Breast epithelium (tissue), 4 donors: ENCODE results near the gene MCM5. TPM values are rescaled to one million over a fixed set of nuclear protein-coding genes. Genes with fewer than 3 reads are reported as not detected.

Experiments
- DNase-seq, 2 donors: peaks; one replicate each; pipeline ENCODE4 v3.0.0-alpha.2; 2019; ENCODE audit warnings: low spot score in 2 of 2
- H3K27ac ChIP-seq, 2 donors: fragments of 200-600 bp; sonication (generic) in 1 of 2; one replicate each; pipeline ENCODE4 v1.5.1; 2016 to 2019; ENCODE audit warnings: mild to moderate bottlenecking in 1 of 2
- H3K27me3 ChIP-seq, 2 donors: fragments of 200-600 bp; sonication (generic) in 1 of 2; one replicate each; pipeline versions ENCODE4 v1.5.1 to v1.6.0; 2017 to 2019; ENCODE audit warnings: control low read depth in 1 of 2, mild to moderate bottlenecking in 1 of 2
- H3K36me3 ChIP-seq: fragments of 200-600 bp; one replicate; pipeline ENCODE4 v1.5.1; 2019
- H3K4me1 ChIP-seq, 2 donors: fragments of 200-600 bp; sonication (generic); one replicate each; pipeline ENCODE4 v1.5.1; 2016 to 2019; ENCODE audit warnings: control low read depth in 1 of 2
- H3K4me3 ChIP-seq, 3 donors: fragments of 200-600 bp; sonication (generic); 1 replicate in 2 of 3; 2 replicates in 1 of 3; pipeline ENCODE4 v1.5.1; 2016 to 2019; ENCODE audit warnings: mild to moderate bottlenecking in 3 of 3, moderate library complexity in 2 of 3
- H3K9me3 ChIP-seq, 2 donors: fragments of 200-600 bp; sonication (generic) in 1 of 2; one replicate each; pipeline ENCODE4 v1.5.1; 2016 to 2019; ENCODE audit warnings: control low read depth in 1 of 2
- CTCF ChIP-seq, 3 donors: fragments of 450-650 bp; IDR thresholded peaks; one replicate each; pipeline ENCODE4 v1.5.1; 2016 to 2017; ENCODE audit warnings: antibody characterized with exemption in 3 of 3, mild to moderate bottlenecking in 3 of 3, moderate library complexity in 3 of 3
- POLR2A ChIP-seq: fragments of 450-650 bp; IDR thresholded peaks from one replicate; pipeline ENCODE4 v1.6.1; 2016; ENCODE audit warnings: antibody characterized with exemption, mild to moderate bottlenecking, moderate library complexity
- POLR2AphosphoS5 ChIP-seq, 3 donors: sonication (generic); formaldehyde crosslinking; IDR thresholded peaks; one replicate each; pipeline ENCODE4 v1.6.1; 2017; ENCODE audit warnings: antibody characterized with exemption in 3 of 3
- intact Hi-C: fragments of 100-400 bp; cut with DNase I; formaldehyde crosslinking; loops from one replicate; pipeline ENCODE4 v1.15.1; 2023; ENCODE audit warnings: low total_unique reads
- total RNA-seq, 3 donors: library from RNA; depleted of rRNA; stranded (reverse); fragments of >200 nt; gene quantifications; one replicate each; pipeline ENCODE4 v1.1.0, GENCODE V29; 2016

Gene MCM5
- total RNA-seq, 3 donors from 2014 or later = 16.4 to 23.3 (median 16.8) TPM

- H3K27ac ChIP-seq = no peak overlapping the region
- H3K4me1 ChIP-seq = no peaks in the 10 kb centered on the region
- H3K36me3 ChIP-seq = no peaks in the 10 kb centered on the region
- no peaks in the 10 kb centered on the region for H3K9me3 ChIP-seq
- H3K4me3 ChIP-seq = no peak overlapping the region
- TF ChIP-seq POLR2AphosphoS5 (IDR thresholded peaks at IDR 0.05) (no peak), POLR2A (no peak), CTCF (IDR thresholded peaks at IDR 0.05) (no peak)
- intact Hi-C loops = no loop called here
- no peaks in the 10 kb centered on the region for H3K27me3 ChIP-seq
- no peak for DNase-seq
Measured at GRCh38 chr22:35449829-35450689, 50.1 kb downstream of the MCM5 start.

GRCh38 chr22:35450824-35451569, 51.1 kb downstream of the MCM5 start:
- no peak for DNase-seq
- intact Hi-C loops = no loop called here
- Histone ChIP-seq H3K27me3 (no peaks in the 10 kb centered on the region), H3K4me3 (no peak overlapping the region), H3K9me3 (no peaks in the 10 kb centered on the region), H3K36me3 (no peaks in the 10 kb centered on the region), H3K27ac (no peak overlapping the region), H3K4me1 (no peaks in the 10 kb centered on the region)
- TF ChIP-seq POLR2A (no peak), POLR2AphosphoS5 (IDR thresholded peaks at IDR 0.05) (no peak), CTCF (IDR thresholded peaks at IDR 0.05) (no peak)

- DNase-seq = no peak
- Histone ChIP-seq H3K4me3 (no peak overlapping the region), H3K4me1 (no peaks in the 10 kb centered on the region), H3K27me3 (no peaks in the 10 kb centered on the region), H3K9me3 (no peaks in the 10 kb centered on the region), H3K27ac (peak overlapping the region in 1 of 2 donors; percentile 54), H3K36me3 (no peaks in the 10 kb centered on the region)
- TF ChIP-seq POLR2A (no peak), POLR2AphosphoS5 (IDR thresholded peaks at IDR 0.05) (no peak), CTCF (IDR thresholded peaks at IDR 0.05) (no peak)
- intact Hi-C loops = no loop called here
Measured at GRCh38 chr22:35451592-35451991, 51.7 kb downstream of the MCM5 start.

- H3K9me3 ChIP-seq = no peaks in the 10 kb centered on the region
- H3K27ac ChIP-seq = peak overlapping the region; percentile 54 to 66
- no peak for TF ChIP-seq CTCF (IDR thresholded peaks at IDR 0.05)
- no peak for TF ChIP-seq POLR2AphosphoS5 (IDR thresholded peaks at IDR 0.05)
- no peak for TF ChIP-seq POLR2A
- no peaks in the 10 kb centered on the region for H3K27me3 ChIP-seq
- intact Hi-C loops = no loop called here
- peak overlapping the region in 1 of 3 donors; percentile 5 for H3K4me3 ChIP-seq
- peak; percentile 32 to 61 for DNase-seq
- no peaks in the 10 kb centered on the region for H3K36me3 ChIP-seq
- H3K4me1 ChIP-seq = no peaks in the 10 kb centered on the region
Measured at GRCh38 chr22:35452351-35452781, 52.4 kb downstream of the MCM5 start.
